WERI-Rb-1 (cell line): ENCODE measurements around the gene CLCN3.

Source experiments
- DNase-seq: peaks from one replicate; pipeline ENCODE4 v3.0.0-alpha.2; 2020
- H3K27ac ChIP-seq: fragments of 250-450 bp; sonication (Bioruptor Pico); 2 replicates; pipeline ENCODE4 v1.5.1; 2020; ENCODE audit warnings: mild to moderate bottlenecking, moderate library complexity
- H3K27me3 ChIP-seq: fragments of 250-450 bp; sonication (Bioruptor Pico); 2 replicates; pipeline ENCODE4 v1.5.1; 2021; ENCODE audit warnings: mild to moderate bottlenecking, low read depth, moderate library complexity; ENCODE audit not compliant: insufficient read depth, severe bottlenecking
- H3K36me3 ChIP-seq: fragments of 250-450 bp; sonication (Bioruptor Pico); 2 replicates; pipeline ENCODE4 v1.5.1; 2020; ENCODE audit warnings: mild to moderate bottlenecking, moderate library complexity
- H3K4me3 ChIP-seq: 2 replicates; pipeline ENCODE4 v1.5.1; 2011; ENCODE audit warnings: low read depth, mild to moderate bottlenecking, control low read depth, low read length
- H3K9me3 ChIP-seq: fragments of 250-450 bp; sonication (Bioruptor Pico); 2 replicates; pipeline ENCODE4 v1.5.1; 2021; ENCODE audit warnings: mild to moderate bottlenecking, moderate library complexity; ENCODE audit not compliant: severe bottlenecking
- TF ChIP-seq, protein P1 (sequence below): IDR thresholded peaks from 2 replicates; pipeline ENCODE4 v1.5.1; 2011; ENCODE audit warnings: low read depth, mild to moderate bottlenecking, control low read depth, inconsistent platforms, low read length

The CLCN3 gene

DNA sequence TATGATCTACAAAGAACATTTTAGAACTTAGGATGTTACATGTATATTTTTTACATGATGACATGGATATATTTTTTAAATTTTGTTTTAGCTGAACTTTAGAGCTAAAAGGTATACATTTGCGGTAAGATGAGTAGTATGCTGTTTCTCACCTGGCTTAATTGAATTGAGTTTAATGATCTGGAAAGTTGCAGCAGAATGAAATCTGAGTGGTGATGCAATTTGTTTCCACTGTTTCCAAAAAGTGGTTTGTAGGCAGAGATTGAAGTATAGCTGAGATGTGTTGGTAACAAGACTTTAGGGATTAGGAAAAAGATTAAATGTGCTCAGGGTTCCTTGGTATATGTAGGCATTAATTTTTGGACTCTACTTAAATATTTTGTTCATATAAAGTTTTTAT, 69.3 kb downstream of the CLCN3 start:
- H3K27me3 ChIP-seq = no peaks in the 10 kb centered on the region
- TF ChIP-seq, protein P1, sequence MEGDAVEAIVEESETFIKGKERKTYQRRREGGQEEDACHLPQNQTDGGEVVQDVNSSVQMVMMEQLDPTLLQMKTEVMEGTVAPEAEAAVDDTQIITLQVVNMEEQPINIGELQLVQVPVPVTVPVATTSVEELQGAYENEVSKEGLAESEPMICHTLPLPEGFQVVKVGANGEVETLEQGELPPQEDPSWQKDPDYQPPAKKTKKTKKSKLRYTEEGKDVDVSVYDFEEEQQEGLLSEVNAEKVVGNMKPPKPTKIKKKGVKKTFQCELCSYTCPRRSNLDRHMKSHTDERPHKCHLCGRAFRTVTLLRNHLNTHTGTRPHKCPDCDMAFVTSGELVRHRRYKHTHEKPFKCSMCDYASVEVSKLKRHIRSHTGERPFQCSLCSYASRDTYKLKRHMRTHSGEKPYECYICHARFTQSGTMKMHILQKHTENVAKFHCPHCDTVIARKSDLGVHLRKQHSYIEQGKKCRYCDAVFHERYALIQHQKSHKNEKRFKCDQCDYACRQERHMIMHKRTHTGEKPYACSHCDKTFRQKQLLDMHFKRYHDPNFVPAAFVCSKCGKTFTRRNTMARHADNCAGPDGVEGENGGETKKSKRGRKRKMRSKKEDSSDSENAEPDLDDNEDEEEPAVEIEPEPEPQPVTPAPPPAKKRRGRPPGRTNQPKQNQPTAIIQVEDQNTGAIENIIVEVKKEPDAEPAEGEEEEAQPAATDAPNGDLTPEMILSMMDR = no peak
- H3K27ac ChIP-seq = no peak overlapping the region
- no peaks in the 10 kb centered on the region for H3K9me3 ChIP-seq
- peaks cover 21% of the 10 kb centered on the region for H3K36me3 ChIP-seq
- H3K4me3 ChIP-seq = no peak overlapping the region
- no peak for DNase-seq

DNA sequence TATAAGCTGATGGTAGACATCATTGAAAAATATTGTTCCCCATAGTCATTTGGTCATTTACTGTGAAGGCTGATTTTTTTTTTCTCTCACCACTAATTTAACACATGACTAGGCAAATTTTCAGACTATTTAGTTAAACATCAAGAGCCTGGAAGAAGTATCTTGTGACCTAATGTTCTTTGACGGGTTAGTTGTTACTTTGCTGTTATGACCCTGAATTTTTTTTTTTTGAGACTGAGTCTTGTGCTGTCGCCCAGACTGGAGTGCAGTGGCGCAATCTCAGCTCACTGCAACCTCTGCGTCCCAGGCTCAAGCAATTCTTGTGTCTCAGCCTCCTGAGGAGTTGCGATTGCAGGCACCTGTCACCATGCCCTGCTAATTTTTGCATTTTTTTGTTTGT, 70.4 kb downstream of the CLCN3 start:
- TF ChIP-seq, protein P1 = no peak
- Histone ChIP-seq H3K27ac (no peak overlapping the region), H3K9me3 (no peaks in the 10 kb centered on the region), H3K27me3 (no peaks in the 10 kb centered on the region), H3K36me3 (peaks cover 26% of the 10 kb centered on the region), H3K4me3 (no peak overlapping the region)
- DNase-seq = no peak

DNA sequence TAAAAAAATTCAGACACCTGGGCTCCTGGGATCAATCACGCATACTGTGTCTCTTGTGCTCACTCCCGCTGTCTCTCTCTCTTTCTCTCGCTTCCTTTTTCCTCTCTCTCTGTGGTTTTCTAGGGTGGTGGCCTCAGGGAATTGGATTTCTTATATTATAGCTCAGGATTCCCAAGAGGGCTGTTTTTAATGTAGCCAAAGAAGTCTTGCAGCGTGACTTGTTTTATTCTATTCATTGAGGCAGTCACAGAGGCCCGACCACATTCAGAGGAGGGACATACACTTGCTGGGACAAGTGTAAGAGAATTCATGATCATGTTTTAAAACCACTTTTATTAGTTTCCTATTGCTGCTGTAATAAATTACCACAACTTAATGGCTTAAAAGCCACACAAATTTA, 78.0 kb downstream of the CLCN3 start:
- Histone ChIP-seq H3K36me3 (peaks cover 48% of the 10 kb centered on the region), H3K27ac (no peak overlapping the region), H3K9me3 (no peaks in the 10 kb centered on the region), H3K27me3 (no peaks in the 10 kb centered on the region), H3K4me3 (no peak overlapping the region)
- TF ChIP-seq, protein P1 = no peak
- no peak for DNase-seq

- TF ChIP-seq, protein P1 = no peak
These were observed 87.7 kb downstream of the CLCN3 start for GRCh38 chr4:169707958-169708643.

GRCh38 chr4:169715826-169716225, 95.4 kb downstream of the CLCN3 start:
- no peak overlapping the region for H3K4me3 ChIP-seq
- no peak for DNase-seq
- H3K9me3 ChIP-seq = no peaks in the 10 kb centered on the region
- no peaks in the 10 kb centered on the region for H3K27me3 ChIP-seq
- peaks cover 40% of the 10 kb centered on the region for H3K36me3 ChIP-seq
- H3K27ac ChIP-seq = no peak overlapping the region
- TF ChIP-seq, protein P1 = no peak

More at GRCh38 chr4:169707958-169708643, 87.7 kb downstream of the CLCN3 start:
- H3K36me3 ChIP-seq = peaks cover 18% of the 10 kb centered on the region
- H3K27me3 ChIP-seq = no peaks in the 10 kb centered on the region
- no peak overlapping the region for H3K27ac ChIP-seq
- no peak overlapping the region for H3K4me3 ChIP-seq
- DNase-seq = no peak
- no peaks in the 10 kb centered on the region for H3K9me3 ChIP-seq

GRCh38 chr4:169716677-169717076, 96.3 kb downstream of the CLCN3 start:
- Histone ChIP-seq H3K9me3 (no peaks in the 10 kb centered on the region), H3K27me3 (no peaks in the 10 kb centered on the region), H3K27ac (no peak overlapping the region), H3K36me3 (peaks cover 40% of the 10 kb centered on the region), H3K4me3 (no peak overlapping the region)
- TF ChIP-seq, protein P1 = no peak
- DNase-seq = no peak
